Body of pancreas (tissue), 4 donors: ENCODE measurements around the gene RTN4IP1.

Source experiments
- CTCF ChIP-seq, 7 experiments: fragments of 450-650 bp in 4 of 7; fragments of 200-600 bp in 3 of 7; sonication (generic) in 3 of 7; IDR thresholded peaks; one replicate each; pipeline ENCODE4 v1.5.1; 2016 to 2019; ENCODE audit warnings: antibody characterized with exemption in 7 of 7
- POLR2A ChIP-seq, 3 donors: fragments of 450-650 bp; IDR thresholded peaks; one replicate each; pipeline ENCODE4 v1.6.1; 2016; ENCODE audit warnings: antibody characterized with exemption in 3 of 3, mild to moderate bottlenecking in 2 of 3

GRCh38 chr6:106527117-106527516 is 102.2 kb downstream of the RTN4IP1 start:
- no peak for TF ChIP-seq CTCF (IDR thresholded peaks at IDR 0.05)
- TF ChIP-seq POLR2A (IDR thresholded peaks at IDR 0.05) = no peak
